ENCODE results near the gene DOK4. TPM values are rescaled to one million over a fixed set of nuclear protein-coding genes. Genes with fewer than 3 reads are reported as not detected.

Gene DOK4
- polyA plus RNA-seq, 4 donors: 33.1 to 35.0 (median 34.1) TPM

DNA sequence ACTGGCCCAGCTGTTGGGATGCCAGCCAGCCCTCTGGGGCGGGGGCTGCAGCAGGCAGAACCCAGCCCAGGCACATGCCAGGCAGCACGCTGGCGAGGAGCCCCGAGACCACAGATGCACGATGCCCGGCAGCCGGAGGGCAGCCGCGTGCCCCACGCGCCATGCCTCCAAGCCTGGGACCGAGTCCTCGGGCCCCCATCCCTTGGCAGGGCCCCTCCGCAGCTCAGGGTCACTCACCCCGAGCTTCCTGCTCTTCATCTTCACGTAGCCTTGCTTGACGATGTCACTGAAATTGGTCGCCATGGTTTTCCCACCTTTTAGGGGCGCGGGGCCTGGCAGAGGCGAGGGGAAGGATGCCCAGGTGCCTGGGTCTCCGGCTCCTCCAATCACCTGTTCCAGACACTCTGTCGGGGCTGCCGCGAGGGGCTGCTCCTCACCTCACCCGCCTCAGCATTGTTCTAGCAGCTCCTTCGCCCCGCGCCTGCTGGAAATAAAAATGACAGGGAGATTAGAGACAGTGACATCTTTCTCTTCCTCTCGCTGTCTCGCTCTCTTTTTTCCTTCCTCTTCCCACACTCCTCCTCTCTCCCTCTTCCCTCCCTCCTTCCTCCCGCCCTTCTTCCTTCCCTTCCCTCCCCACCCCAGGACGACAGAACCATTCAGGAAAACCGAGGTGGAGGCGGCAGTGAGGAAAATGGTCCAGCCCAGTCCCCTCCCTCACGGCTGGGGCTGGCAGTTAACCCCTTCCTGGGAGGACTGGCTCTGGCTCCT is 6.9 kb downstream of the DOK4 start:
- no peak for DNase-seq (ENCODE audit: low read depth in 4 of 4, low spot score in 3 of 4)

DNA sequence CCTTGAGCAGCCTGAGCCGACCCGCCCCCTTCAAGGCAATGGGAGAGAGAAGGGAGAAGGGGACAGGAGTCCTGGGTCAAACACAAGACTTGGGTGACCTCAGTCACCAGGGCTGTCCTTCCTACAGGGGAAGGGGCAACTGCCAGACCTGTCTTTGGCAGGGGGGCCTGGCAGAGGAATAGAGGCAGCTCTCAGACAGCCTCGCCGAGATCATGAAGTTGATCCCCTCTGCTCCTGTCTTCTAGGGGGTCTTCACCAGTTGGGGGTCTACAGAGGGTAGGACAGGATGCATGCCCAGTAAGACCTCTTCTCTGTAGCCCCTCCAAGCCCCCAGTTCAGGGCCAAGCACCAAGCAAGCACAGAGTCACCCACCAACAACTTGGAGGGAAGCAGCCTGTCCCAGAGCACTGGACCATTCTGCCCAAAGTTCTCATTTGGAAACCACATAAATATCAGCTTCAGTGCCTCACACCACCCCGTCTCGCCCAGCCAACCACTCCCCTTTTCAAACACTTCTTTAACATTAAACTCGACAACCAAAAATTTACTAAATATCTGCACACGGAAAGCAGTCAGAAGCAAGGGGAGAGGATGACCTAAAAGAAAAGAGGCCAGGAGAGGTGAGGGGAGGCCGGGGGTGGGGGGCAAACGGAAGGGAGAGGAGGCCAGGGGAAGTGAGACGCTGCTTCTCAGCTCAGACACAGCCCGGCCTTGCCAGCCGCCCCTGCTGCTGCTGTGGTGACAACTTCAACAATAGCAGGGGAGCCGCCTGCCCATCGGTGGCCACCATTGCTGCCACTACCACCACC is 7.7 kb downstream of the DOK4 start:
- DNase-seq (ENCODE audit: low read depth in 4 of 4, low spot score in 3 of 4): no peak

DNA sequence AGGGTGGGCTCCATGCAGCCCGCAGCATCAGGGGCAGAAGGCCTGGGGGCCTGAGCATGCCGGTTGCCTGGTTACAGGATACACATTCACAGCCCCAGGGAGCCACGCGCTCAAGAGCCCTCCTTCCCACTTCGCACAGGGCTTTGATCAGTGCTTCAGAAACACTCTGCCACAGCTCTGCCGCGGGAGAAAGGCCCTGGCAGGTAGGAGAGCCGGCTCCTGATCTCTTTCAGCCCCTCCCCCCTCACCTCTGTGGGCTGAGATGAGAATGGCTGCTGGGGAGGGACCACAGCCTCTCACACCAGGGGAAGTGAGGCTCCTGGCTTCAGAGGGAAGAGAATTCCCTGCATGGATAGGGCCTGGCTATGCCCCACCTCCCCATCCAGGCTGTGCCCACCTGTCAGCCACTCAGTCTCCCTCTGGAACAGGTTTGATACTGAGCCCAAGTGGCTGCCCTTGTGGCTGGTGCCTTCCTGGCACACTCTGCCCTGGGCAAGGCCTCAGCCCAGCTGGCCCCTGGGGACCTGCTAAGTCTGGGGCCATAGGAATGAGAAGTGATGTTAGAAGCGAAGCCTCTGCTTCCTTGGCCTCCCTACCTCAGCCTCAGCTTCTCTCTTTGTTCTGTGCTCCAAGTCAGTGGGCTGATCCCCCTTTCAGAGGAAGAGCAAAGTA is 8.6 kb downstream of the DOK4 start:
- no peak for DNase-seq (ENCODE audit: low read depth in 4 of 4, low spot score in 3 of 4)

DNA sequence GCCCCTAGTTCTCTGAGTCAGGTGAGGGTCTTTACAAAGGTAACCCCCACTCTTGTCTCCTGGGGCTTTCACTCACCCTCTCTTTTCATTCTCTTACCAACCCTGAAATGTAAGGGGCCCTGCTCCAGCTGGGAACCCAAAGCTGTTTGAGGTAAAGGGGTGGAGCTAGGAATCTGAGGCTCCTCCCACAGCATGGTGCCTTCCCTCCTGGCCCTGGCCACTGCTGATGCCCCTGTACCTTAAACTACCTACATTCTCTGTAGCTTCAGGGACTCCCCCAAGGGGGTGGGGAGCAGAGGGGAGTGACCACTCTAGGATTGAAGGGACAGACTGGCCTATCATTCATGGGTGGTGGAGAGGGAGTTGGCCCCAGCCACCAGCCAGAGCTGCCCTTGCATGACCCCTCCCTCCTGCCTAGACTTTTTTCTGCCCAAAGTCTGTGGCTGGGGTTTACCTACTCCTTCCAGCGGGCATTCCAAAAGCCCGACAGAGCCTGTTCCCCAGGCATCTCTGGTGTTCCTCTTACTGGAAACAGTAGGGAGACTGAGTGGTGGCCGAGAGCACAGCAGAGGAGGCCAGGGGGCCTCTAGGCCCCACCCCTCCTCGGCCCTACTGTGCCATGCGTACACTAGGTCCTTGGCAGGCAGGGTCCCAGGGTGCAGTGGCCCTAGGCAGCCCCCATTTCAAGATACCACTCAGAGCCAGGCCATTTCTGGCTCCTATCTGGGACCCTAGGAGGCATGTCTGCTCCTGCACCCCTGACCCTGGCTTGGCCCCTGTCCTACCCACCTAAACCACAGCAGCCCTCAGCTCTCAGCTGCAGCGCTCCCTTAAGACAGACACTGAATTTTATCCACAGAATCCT is 9.5 kb downstream of the DOK4 start:
- no peak for DNase-seq (ENCODE audit: low read depth in 4 of 4, low spot score in 3 of 4)

DNA sequence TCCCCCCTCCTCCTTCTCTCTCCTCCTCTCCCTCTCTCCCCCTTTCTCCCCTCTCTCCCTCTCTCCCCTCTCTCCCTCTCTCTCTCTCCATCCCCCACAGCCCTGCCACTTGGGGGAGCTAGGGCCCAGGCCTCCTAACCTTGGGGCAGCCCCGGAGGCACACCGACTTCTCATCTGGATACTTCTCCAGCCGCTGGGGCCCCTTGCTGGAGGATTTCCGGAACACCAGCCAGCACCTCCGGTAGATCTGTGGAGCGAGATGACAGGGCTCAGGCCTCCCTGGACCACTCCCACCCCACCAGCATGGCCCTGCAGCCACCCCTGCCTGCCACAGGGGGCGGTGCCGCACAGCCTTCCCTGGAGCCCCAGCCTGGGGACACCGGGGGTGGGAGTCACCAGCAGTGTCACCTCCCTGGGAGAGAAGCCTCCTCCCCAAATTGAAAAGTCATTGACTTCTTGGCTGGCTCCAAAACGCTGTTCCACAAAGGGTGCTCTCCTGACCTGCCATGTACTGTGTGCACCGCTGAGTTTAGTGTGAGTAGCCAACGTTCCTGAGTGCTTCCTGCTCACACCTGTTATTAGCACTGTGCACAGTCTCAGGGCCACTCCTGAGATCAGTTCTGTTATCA is 10.5 kb downstream of the DOK4 start:
- DNase-seq (ENCODE audit: low read depth in 4 of 4, low spot score in 3 of 4): no peak

DNA sequence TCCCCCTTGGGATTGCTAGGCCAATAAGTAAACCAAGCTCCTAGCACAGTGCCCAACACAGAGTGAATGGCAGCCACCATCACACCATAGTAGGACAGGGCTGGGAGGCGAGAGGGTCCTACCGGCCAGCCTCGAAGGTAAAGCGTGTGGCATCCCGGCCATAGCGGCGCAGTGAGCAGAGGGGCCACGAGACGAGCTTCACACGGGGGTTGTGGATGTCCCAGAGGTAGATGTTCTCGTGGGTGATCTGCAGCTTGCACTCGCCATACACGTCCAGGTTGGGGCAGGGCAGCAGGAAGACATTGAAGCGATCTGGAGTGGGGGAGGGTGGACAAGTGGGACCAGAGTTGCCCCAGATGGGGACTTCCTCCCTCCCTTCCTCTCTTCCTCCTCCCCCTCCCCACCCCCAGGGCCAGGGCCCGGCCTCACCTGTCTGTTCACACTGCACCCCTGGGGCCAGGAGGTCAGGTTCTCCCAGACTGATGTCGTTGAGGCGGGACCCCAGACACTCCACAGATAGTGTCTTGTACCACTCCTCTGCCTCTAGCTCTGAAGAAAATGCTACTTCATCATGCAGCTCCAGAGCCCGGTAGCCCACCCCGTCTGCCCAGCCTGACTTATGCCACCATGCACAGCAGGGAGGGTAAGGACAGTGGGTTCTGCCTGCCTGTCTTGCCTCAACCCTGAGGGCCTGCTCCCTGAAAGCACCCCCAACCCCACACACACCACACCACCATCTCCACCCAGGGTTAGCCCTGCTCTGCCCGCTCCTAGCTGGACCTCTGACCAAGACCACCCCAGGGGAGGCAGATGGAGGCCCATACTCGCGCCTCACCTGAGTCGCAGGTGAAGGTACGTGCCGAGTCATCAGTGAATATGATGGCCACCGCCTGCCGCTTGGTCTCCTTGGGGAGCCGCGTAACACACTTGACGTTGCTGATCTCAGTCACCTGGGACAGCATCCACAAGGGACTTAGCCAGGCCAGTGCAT is 11.3 kb downstream of the DOK4 start:
- DNase-seq (ENCODE audit: low read depth in 4 of 4, low spot score in 3 of 4): no peak

DNA sequence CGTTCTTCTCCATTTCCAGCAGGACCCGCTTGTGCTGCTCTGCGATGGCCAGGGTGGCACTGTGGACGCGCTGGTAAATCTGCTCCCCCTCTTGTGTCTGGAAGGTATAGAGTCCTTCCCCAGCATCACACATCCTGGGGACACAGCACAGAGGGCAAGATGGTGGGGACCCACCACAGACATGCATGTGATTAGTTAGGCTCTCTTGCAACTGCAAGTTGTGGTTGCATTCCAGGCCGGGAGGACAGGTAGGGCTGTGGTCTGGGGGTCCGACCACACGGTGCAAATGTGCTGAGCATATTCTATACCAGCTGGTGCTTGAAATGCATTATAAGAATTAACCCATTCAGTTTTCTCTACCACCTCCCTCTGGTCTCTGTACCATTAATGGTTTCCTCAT is 12.4 kb downstream of the DOK4 start:
- DNase-seq (ENCODE audit: low read depth in 4 of 4, low spot score in 3 of 4): no peak

DNA sequence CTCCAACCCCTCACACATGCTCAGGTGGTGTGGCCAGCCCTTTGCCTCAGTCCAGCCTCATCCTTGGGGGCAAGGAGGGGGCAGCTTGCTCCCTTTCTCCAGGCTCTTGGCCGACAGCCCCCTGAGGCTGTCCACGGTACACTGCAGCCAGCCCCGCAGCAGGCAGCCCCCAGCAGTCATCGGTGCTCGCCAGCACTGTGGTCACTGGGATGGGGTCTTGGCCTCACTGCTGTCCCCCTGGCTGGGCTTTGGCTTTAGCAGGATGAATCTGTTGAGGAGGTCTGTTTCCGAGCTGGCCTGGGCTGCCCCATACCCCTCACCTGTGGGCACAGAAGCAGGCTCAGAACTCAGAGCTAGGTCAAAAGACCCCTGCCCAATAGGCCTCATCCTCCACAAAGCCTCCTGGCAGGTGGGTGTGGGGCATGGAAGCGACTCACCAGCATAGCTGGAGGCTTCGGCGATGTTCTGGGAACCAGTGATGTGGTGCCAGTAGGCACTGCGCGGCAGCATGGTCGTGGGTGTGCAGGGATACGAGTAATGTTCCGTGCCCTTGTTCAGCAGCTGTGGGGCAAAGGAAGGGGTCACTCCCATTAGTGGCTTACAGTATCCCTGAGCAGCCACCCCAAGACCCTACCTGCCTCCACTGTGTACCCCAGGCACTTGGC is 13.0 kb downstream of the DOK4 start:
- no peak for DNase-seq (ENCODE audit: low read depth in 4 of 4, low spot score in 3 of 4)

DNA sequence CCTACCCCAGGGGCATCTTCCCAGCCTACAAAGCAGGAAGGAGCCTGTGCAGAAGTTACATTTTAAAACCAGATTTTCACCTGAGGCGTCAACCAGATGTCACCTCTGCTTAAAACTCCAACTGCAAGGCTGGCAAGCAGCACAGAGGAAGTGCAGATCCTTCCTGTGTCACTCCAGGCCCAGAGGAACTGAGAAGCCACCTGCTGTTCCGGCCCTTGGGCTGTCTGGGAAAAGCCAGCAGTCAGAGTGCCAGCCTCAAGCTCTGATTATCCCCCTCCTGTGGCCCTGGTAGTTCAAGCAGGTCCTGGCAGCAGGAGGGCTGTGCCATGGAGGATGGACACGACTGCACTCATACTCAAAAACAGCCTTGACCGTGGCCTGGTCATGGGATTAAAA is 13.6 kb downstream of the DOK4 start:
- no peak for DNase-seq (ENCODE audit: low read depth in 4 of 4, low spot score in 3 of 4)

DNA sequence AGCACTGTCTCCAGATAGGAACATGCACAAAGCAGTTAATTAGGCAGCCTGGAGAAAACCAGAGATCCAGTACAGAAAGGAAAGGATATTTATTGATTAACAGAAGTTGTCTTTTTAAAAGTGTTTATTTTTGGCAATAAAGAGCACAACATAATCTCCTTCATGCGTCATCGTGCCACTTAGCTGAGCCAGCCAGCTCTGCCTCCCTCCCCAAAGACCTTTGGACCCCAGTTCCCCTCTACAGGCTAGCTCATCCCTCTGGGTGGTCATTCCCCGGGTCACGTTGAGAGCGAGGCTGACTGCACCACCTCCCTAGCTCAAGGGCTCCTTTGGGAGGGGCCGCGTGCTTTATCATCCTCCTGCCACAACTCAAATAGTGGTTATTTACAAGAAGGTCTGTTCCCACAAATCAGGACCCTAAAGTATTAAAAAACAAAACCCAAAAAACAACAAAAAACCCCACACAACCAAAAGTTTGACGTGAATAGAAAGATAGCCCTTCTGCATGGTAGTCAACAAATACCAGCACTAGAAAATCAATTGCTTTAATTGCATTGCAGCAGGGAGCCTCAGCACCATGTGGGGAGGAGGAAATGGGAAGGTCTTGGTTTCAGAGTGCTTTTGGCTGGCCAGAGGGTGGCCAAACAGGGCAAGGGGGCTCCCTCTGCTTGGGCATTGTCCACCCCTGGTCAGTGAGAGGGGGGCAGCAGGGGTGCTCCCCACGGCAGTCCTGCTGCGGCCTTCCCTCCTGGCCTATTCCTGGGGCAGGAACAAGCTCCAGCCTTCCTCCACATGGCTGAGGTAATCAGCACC is 14.2 kb downstream of the DOK4 start:
- DNase-seq (ENCODE audit: low read depth in 4 of 4, low spot score in 3 of 4): no peak

DNA sequence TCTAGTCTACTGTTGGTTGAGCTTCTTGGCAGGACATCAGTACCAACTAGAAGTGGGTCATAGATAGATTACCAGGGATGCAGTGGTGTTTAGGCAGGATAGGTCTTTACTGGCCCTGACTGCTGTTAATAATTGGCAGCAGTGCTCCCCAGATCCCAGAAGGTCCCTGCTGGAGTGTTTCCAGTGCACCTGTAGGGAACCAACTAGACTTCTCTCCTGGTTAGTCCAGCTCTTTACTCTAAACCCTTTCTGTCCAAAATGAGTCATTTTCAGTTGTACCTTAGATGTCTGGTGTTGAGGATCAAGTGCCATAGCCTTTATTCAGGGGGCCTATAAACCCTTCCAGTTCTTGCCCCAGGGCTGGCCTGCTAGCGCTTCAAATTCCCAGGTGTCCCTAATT is 15.1 kb downstream of the DOK4 start:
- DNase-seq (ENCODE audit: low read depth in 4 of 4, low spot score in 3 of 4): no peak

DNA sequence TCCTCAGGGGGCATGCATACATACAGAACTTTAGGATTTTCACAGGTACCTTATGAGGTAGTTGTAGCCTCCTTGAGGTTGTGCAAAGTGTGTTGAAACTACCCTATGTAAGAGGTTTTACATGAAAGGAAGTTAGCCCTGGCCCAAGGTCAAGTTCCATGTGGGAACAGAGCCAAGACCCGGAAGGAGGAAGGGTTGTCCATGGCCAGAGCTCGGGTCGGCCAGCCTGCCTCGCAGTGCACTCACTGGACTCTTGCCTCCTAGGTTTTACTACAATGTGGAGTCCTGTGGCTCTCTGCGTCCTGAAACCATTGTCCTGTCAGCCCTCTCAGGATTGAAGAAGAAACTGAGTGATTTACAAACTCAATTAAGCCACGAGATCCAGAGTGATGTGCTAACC is 15.6 kb downstream of the DOK4 start:
- no peak for DNase-seq (ENCODE audit: low read depth in 4 of 4, low spot score in 3 of 4)

DNA sequence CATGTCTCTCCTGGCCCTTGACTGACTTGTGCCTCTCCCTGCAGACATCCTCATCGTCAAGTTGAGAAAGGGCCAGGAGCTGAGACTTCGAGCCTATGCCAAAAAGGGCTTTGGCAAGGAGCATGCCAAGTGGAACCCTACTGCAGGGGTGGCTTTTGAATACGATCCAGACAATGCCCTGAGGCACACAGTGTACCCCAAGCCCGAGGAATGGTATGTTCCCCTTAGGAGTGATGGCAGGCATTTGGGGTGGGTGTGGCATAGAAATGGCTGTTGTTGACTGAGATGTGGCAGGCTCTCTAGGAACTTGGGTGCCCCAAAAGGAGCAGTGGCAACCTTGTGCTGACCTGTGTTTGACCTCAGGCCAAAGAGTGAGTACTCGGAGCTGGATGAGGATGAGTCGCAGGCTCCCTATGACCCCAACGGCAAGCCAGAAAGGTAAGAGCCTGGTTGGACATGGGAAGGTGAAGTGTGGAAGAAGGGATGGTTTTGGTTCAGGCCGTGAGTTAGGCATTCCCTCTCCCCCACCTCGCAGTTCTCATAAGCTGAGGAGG is 16.3 kb downstream of the DOK4 start:
- no peak for DNase-seq (ENCODE audit: low read depth in 4 of 4, low spot score in 3 of 4)

DNA sequence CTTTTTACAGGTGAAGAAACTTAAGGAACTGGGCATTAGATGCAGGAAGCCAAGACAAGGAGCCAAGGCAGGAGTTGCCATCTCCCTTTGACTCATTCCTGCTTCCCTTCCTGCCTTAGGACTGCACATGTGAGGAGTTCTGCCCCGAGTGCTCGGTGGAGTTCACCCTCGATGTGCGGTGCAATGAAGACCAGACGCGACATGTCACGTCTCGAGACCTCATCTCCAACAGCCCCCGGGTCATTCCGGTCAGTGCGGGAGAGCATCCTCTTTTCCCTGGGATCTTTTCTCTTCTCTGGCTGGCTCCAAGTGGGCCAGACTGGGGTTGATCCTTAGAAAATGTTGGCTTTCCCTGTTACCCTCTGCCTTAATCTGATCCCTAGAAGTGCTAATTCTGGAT is 17.2 kb downstream of the DOK4 start:
- no peak for DNase-seq (ENCODE audit: low read depth in 4 of 4, low spot score in 3 of 4)

DNA sequence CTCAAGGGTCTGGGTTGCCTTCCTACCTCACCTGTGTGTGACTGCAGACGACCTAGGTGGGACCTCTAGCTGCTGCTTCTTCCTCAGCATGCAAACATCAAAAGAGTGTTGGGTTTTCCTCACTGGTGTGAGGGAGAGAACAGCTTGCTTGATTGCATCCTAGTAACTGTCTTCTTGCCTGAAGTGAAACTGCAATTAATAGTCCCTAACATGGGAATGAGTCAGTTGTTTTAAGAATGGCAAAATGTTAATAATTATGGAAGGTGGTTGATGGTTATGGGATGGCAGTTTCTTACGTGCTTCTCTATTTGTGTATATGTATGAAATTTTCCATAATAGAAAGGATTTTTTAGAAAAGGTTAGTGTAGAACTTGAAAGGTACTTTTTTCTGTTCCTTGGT is 17.9 kb downstream of the DOK4 start:
- DNase-seq (ENCODE audit: low read depth in 4 of 4, low spot score in 3 of 4): no peak

DNA sequence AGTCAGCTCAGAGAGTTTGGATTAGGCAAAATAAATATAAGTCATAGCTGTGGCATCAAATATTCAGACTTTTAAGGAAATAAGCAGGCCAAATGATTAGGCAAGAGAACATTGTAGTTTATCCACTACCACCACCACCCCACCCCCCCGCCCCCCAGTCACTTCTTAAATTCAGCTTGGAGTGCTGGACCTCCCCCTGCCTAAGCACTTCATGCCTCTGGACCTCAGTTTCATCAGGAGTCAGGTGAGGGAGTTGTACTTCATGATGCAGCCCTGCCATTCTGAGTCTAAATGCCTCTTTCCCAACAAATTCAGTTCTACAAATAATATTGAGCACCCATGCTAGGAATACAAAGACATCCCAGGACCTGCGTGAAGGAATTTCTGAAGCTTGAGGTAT is 21.8 kb downstream of the DOK4 start:
- no peak for DNase-seq (ENCODE audit: low read depth in 4 of 4, low spot score in 3 of 4)

DNA sequence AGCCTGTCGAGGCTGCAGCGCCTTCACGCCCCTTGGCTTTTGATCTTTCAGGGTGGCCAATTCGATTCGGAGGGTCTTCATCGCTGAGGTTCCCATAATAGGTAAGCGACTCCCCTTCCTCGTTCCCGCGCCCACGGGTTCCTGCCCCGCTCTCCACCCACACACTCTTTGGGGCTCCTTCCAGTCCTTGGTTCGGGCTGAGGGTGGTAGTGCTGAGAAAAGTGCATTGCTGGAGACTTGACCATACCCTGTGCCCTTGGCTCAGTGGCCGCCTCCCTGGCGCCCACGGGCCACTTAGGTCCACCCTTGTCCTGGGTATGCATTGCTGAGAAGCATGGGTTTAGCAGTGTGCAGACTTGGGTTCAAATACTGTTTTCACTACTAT is 23.3 kb downstream of the DOK4 start:
- no peak for DNase-seq (ENCODE audit: low read depth in 4 of 4, low spot score in 3 of 4)
